ENCODE results near the gene COQ10A. TPM values are rescaled to one million over a fixed set of nuclear protein-coding genes. Genes with fewer than 3 reads are reported as not detected.

COQ10A gene
- total and polyA plus RNA-seq, 2 of the 8 experiments (the other 6 are each of a cell fraction or from before 2014, with no cell fraction given), result 21.8 to 42.9 TPM

GRCh38 chr12:56296295-56296694 is 29.6 kb downstream of the COQ10A start:
- H2BK12ac ChIP-seq (ENCODE audit: low read depth, low read length), result no peak overlapping the region
- peaks cover 3% of the 10 kb centered on the region; the same call in 1 of the 2 replicates for H3K23me2 ChIP-seq (ENCODE audit: low read depth, low read length)
- H3K4me3 ChIP-seq (ENCODE audit: extremely low read depth in 1 of 4, insufficient read depth in 2 of 4, low read depth in 3 of 4, low read length in 4 of 4), result no peak overlapping the region
- peaks cover 2 to 16% (median 4%) of the 10 kb centered on the region in 4 experiments; a peak in 6 of 8 replicates for H3K36me3 ChIP-seq (ENCODE audit: control insufficient read depth in 2 of 4, insufficient read depth in 4 of 4, low read length in 3 of 4)
- peaks cover 0 to 7% of the 10 kb centered on the region in 2 experiments for H4K20me1 ChIP-seq (replicated peaks in 1 of 2; ENCODE audit: control insufficient read depth in 1 of 2, insufficient read depth in 2 of 2, low read length in 2 of 2)
- CTCF ChIA-PET (ENCODE audit: partially characterized antibody), result interaction anchor here (0.6 kb wide), 1 partner anchor 123 kb away, joined by 3 read pairs; no protein-coding TSS in a partner anchor
- POLR2A ChIA-PET (ENCODE audit: partially characterized antibody), result no interaction called here
- no peak for TF ChIP-seq SIN3A (conservative IDR thresholded peaks at IDR 0.05 in 1 of 2, IDR thresholded peaks at IDR 0.05 in 1 of 2; ENCODE audit: low read depth in 1 of 2, low read length in 2 of 2)
- TF ChIP-seq ZNF274 (IDR thresholded peaks at IDR 0.05; ENCODE audit: borderline replicate concordance, extremely low read depth, low read length), result no peak
- no peak for TF ChIP-seq RBBP5 (IDR thresholded peaks at IDR 0.05; ENCODE audit: borderline replicate concordance, low read depth, low read length)
- no peak for TF ChIP-seq RFX5 (IDR thresholded peaks at IDR 0.05; ENCODE audit: borderline replicate concordance, low read depth, low read length)
- no peak for TF ChIP-seq CHD2 (IDR thresholded peaks at IDR 0.05; ENCODE audit: low read length)
- no peak for TF ChIP-seq FOSL1 (IDR thresholded peaks at IDR 0.05; ENCODE audit: insufficient read depth, low read depth, low read length)
- TF ChIP-seq SAP30 (IDR thresholded peaks at IDR 0.05; ENCODE audit: insufficient read depth, insufficient replicate concordance, low read length), result no peak
- no peak for TF ChIP-seq SIRT6 (IDR thresholded peaks at IDR 0.05; ENCODE audit: low read length)
- FAIRE-seq (no peak), DNase-seq (ENCODE audit: low read depth in 1 of 2, low spot score in 2 of 2) (no peak)
- no peak overlapping the region for H3K27ac ChIP-seq (ENCODE audit: low read depth, low read length)
- H3K56ac ChIP-seq (replicated peaks; ENCODE audit: insufficient read length, low read depth, low read length), result no peak overlapping the region
- no peak overlapping the region for H2AK5ac ChIP-seq (ENCODE audit: low read depth, low read length)
- H4K5ac ChIP-seq (ENCODE audit: insufficient read length, low read depth, low read length), result no peak overlapping the region
- no peak overlapping the region for H3K4ac ChIP-seq (replicated peaks; ENCODE audit: insufficient read length, low read depth, low read length)
- H3K4me1 ChIP-seq (replicated peaks in 1 of 4; ENCODE audit: control insufficient read depth in 3 of 4, insufficient read depth in 4 of 4, low read length in 3 of 4), result peaks cover 0 to 9% (median 2%) of the 10 kb centered on the region in 4 experiments; a peak in 4 of 7 replicates
- H3K79me1 ChIP-seq (ENCODE audit: low read depth, low read length), result no peaks in the 10 kb centered on the region
- no peak overlapping the region for H2BK120ac ChIP-seq (replicated peaks; ENCODE audit: low read depth, low read length)
- H3K79me2 ChIP-seq (ENCODE audit: control insufficient read depth in 1 of 2, insufficient read depth in 2 of 2, low read length in 2 of 2), result peaks cover 12 to 58% of the 10 kb centered on the region in 2 experiments
- no peak overlapping the region for H3K4me2 ChIP-seq (ENCODE audit: insufficient read depth in 1 of 2, low read depth in 2 of 2, low read length in 2 of 2)
- no peak overlapping the region for H2BK15ac ChIP-seq (ENCODE audit: low read length)
- no peaks in the 10 kb centered on the region for H3K27me3 ChIP-seq (replicated peaks in 1 of 4; ENCODE audit: control insufficient read depth in 3 of 4, extremely low read depth in 1 of 4, insufficient read depth in 3 of 4, low read length in 3 of 4)
- H3K9ac ChIP-seq (replicated peaks in 1 of 4; ENCODE audit: extremely low read depth in 1 of 4, low read depth in 3 of 4, low read length in 3 of 4), result no peak overlapping the region
- H3K9me3 ChIP-seq (ENCODE audit: insufficient read depth in 2 of 2, low read depth in 1 of 2, low read length in 1 of 2), result no peaks in the 10 kb centered on the region
- H3K23ac ChIP-seq (ENCODE audit: insufficient read length), result no peak overlapping the region
- no peak overlapping the region for H3K18ac ChIP-seq (ENCODE audit: extremely low read depth, low read length)
- H3K14ac ChIP-seq (ENCODE audit: insufficient read length), result no peak overlapping the region
- no peak overlapping the region for H2AFZ ChIP-seq (ENCODE audit: low read length)
- no peak overlapping the region for H4K91ac ChIP-seq (replicated peaks; ENCODE audit: insufficient read length, low read length)
- H2BK5ac ChIP-seq (ENCODE audit: low read depth, low read length), result no peak overlapping the region
- no peak overlapping the region for H4K8ac ChIP-seq (ENCODE audit: extremely low read depth, insufficient read depth, low read length)
- no peak overlapping the region for H2BK20ac ChIP-seq (ENCODE audit: low read length)
- WGBS, 2 experiments (ENCODE audit: extremely low coverage in 1 of 2, insufficient coverage in 1 of 2, insufficient read length in 1 of 2, insufficient replicate concordance in 2 of 2, low coverage in 1 of 2, low lambda C conversion rate in 2 of 2, missing lambda C conversion rate in 1 of 2), result 95% methylated on average over 5 of the region's 5 CpGs; no CpG with 5 or more reads in 1 of the 2 experiments
